AG04450 (cell line): ENCODE data around the gene RTN4. TPM values are rescaled to one million over a fixed set of nuclear protein-coding genes. Genes with fewer than 3 reads are reported as not detected.
"Not testable (repeated sequence)": the region's sequence is repeated elsewhere in the genome, so short reads cannot be mapped to it uniquely, and the experiment has no call there.

Source experiments
- CTCF ChIA-PET: fragments of 300-600, 350-600 bp; formaldehyde crosslinking; extraction: SDS; loops from one replicate; lab custom pipeline; 2022; ENCODE audit warnings: antibody characterized with exemption, inconsistent platforms; lab: Charles Lee
- POLR2A ChIA-PET: fragments of 350-600 bp; formaldehyde crosslinking; extraction: SDS; loops from one replicate; lab custom pipeline; 2021; ENCODE audit warnings: antibody characterized with exemption, inconsistent platforms; lab: Yijun Ruan, JAX
- DNase-seq: peaks from one replicate; pipeline ENCODE4 v3.0.0-alpha.2; 2011; ENCODE audit warnings: low read depth, low spot score
- H3K27ac ChIP-seq: one replicate; pipeline ENCODE4 v1.5.1; 2012; ENCODE audit warnings: low read depth, low read length, control low read depth
- H3K27me3 ChIP-seq: one replicate; pipeline ENCODE4 v1.6.0; 2012; ENCODE audit warnings: low read length; ENCODE audit not compliant: control insufficient read depth, insufficient read depth
- H3K4me3 ChIP-seq: 2 replicates; pipeline ENCODE4 v1.5.1; 2011; ENCODE audit warnings: mild to moderate bottlenecking, low read depth, low read length, control low read depth
- H3K9me3 ChIP-seq: 2 replicates; pipeline ENCODE4 v1.5.1; 2012; ENCODE audit warnings: low read length; ENCODE audit not compliant: control insufficient read depth, insufficient read depth
- CTCF ChIP-seq: IDR thresholded peaks from 2 replicates; pipeline ENCODE4 v1.5.1; 2011; ENCODE audit warnings: low read depth, low read length, control low read depth, inconsistent platforms
- polyA plus RNA-seq: library from polyadenylated mRNA; depleted of rRNA; stranded (reverse); fragments of >200 nt; gene quantifications from 2 replicates; pipeline ENCODE4 v1.2.3, GENCODE V29; 2011

The RTN4 gene
- polyA plus RNA-seq, 1 experiment: 668 TPM

GRCh38 chr2:54995553-54995952, 54.7 kb downstream of the RTN4 start:
- TF ChIP-seq CTCF: no peak
- no peaks in the 10 kb centered on the region for H3K9me3 ChIP-seq
- no peak overlapping the region for H3K4me3 ChIP-seq
- ChIA-PET POLR2A (no interaction called here), CTCF (interaction anchor here (0.7 to 2.0 kb wide), 4 partner anchors 16 to 173 kb away, joined by 3 to 6 read pairs (median 4); no protein-coding TSS in a partner anchor)
- no peak for DNase-seq
- no peaks in the 10 kb centered on the region for H3K27me3 ChIP-seq
- no peak overlapping the region for H3K27ac ChIP-seq

- not testable (repeated sequence) for DNase-seq, H3K27me3 ChIP-seq, H3K4me3 ChIP-seq, H3K27ac ChIP-seq, H3K9me3 ChIP-seq
- CTCF ChIA-PET: interaction anchor here (1.0 kb wide), 1 partner anchor 91 kb away, joined by 3 read pairs; no protein-coding TSS in a partner anchor
- POLR2A ChIA-PET: interaction anchor here (1.1 kb wide), 1 partner anchor 15 kb away, joined by 3 read pairs; no protein-coding TSS in a partner anchor
Observed at GRCh38 chr2:54990694-54991093, 59.6 kb downstream of the RTN4 start.

DNA sequence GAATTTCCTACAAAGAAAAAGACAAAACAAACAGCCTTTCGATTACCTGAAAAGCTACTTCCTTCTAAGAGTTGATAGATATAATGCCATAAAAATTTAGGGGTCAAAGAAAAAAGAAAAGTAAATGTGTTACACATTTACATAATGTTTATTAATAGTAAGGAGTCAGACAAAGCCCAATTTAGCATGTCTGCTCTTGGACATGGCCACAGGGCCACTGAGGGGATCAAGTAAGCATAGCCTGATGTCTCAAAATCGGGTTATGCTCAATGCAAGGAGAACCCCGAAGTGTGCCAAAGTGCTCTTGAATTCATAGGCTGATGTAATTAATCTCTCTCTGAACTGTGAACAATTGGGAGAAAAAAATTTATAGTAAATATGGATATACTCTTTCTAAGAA, 61.6 kb downstream of the RTN4 start:
- no peak for TF ChIP-seq CTCF
- ChIA-PET CTCF (interaction anchor here (1.0 kb wide), 1 partner anchor 150 kb away, joined by 3 read pairs; no protein-coding TSS in a partner anchor), POLR2A (no interaction called here)
- H3K27me3 ChIP-seq: no peaks in the 10 kb centered on the region
- H3K27ac ChIP-seq: no peak overlapping the region
- DNase-seq: no peak
- H3K4me3 ChIP-seq: no peak overlapping the region
- H3K9me3 ChIP-seq: no peaks in the 10 kb centered on the region

- Histone ChIP-seq H3K4me3 (no peak overlapping the region), H3K27me3 (no peaks in the 10 kb centered on the region), H3K9me3 (no peaks in the 10 kb centered on the region), H3K27ac (no peak overlapping the region)
- CTCF ChIA-PET: interaction anchor here (1.1 to 2.0 kb wide), 2 partner anchors 86 to 182 kb away, joined by 3 to 8 read pairs; no protein-coding TSS in a partner anchor
- TF ChIP-seq CTCF: no peak
- POLR2A ChIA-PET: no interaction called here
- DNase-seq: no peak
Observed at GRCh38 chr2:54986264-54986663, 64.0 kb downstream of the RTN4 start.

DNA sequence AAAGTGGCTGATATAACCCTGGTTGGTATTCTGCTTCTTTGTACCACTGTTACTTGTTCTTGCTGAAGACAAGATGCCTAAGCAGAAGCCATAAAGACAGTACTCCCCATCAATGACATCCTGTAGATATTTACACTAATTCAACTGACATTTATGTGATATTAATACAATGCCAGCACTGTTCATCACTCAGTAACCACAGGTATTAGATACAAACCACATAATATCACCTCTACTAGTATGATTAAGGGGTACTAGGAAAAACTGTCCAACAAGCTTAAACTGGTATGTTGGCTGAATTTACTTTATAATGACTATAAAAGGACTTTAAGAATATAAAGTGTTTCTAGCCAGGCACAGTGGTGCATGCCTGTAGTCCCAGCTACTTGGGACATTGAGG, 65.8 kb downstream of the RTN4 start:
- Histone ChIP-seq H3K4me3 (no peak overlapping the region), H3K27me3 (no peaks in the 10 kb centered on the region), H3K9me3 (no peaks in the 10 kb centered on the region), H3K27ac (no peak overlapping the region)
- POLR2A ChIA-PET: no interaction called here
- no peak for TF ChIP-seq CTCF
- no peak for DNase-seq
- CTCF ChIA-PET: interaction anchor here (1.1 to 1.6 kb wide), 2 partner anchors 30 to 84 kb away, joined by 4 to 5 read pairs; no protein-coding TSS in a partner anchor
